GM23248 (cell line): Measurements from ENCODE around the gene HSBP1.

Source experiments
- EZH2 ChIP-seq: fragments of 200-600 bp; sonication (generic); IDR thresholded peaks from 2 replicates; pipeline ENCODE4 v1.6.1; 2018; ENCODE audit warnings: antibody characterized with exemption, mild to moderate bottlenecking; ENCODE audit not compliant: insufficient read depth, poor library complexity, severe bottlenecking
- EZH2phosphoT487 ChIP-seq: fragments of 200-600 bp; sonication (generic); IDR thresholded peaks from 2 replicates; pipeline ENCODE4 v1.6.1; 2018; ENCODE audit warnings: antibody characterized with exemption, moderate library complexity, mild to moderate bottlenecking, low read depth; ENCODE audit not compliant: insufficient read depth

DNA sequence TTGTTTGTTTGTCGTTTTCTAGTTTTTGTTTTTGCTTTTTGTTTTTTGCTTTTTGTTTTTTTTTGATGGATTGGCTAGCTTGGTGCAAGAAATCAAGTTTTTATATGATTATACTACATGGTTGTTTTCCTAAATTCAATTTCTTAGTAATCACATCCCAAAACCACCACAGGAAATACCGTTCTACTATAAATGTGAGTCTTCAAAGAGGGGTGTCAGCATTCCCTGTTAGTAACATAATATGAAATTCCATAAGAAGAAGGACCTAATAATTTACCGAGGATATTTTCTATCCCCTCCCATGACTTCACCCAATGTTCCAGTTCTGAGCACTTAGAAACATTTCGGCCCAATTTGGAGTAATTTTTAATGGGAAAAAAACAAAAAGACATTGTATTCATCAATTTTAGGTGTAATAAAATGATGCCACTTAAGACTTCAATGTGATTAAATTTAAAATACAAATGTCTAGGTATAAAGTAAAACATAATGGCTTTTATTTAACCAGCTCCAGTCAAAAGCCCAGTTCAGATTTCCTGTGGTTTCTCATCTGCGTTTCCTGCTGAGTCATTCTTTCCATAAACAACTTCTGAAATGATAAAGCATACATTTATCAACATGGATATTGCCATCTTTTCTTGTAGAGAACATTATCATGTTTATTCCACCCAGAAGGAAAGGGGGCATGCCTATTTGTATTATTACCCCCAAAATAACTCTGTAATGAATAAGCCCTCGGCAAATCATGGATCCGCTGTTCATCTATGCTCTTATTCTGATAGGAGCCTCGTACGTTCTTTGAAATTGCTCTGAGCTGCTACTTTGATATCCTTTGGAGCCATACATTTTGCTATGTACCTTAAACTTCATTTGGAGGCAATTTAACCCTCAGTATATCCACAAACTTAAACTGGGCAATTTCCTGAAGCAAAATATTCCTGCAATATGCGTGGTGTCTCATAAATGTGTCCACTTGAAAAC lies 28.1 kb downstream of the HSBP1 start:
- no peak for TF ChIP-seq EZH2
- TF ChIP-seq EZH2phosphoT487: no peak
